A549 (cell line): ENCODE data around the gene BANF1. TPM values are rescaled to one million over a fixed set of nuclear protein-coding genes. Genes with fewer than 3 reads are reported as not detected.
A peak's percentile ranks its signal among the peaks of the same experiment; 100 is the strongest.

Experiments used
- ATAC-seq, 2 experiments: fragments of 200-7000 bp in 1 of 2; fragments of >200 bp in 1 of 2; cut with Nextera tagmentation in 1 of 2; cut with Tn5 transposase in 1 of 2; 3 replicates each; pipeline versions ENCODE4 v1.8.0 to v1.9.1; 2018 to 2020; ENCODE audit warnings: mild to moderate bottlenecking in 1 of 2, moderate library complexity in 1 of 2
- CTCF ChIA-PET: fragments of 300-600 bp; sonication (Branson Sonifier 250); formaldehyde crosslinking; extraction: SDS; loops from one replicate; lab custom pipeline; 2021; ENCODE audit warnings: antibody characterized with exemption, inconsistent platforms; lab: Yijun Ruan, JAX
- POLR2A ChIA-PET: fragments of 350-600 bp; formaldehyde crosslinking; extraction: SDS; loops from one replicate; lab custom pipeline; 2021; ENCODE audit warnings: antibody characterized with exemption, inconsistent platforms; lab: Yijun Ruan, JAX
- DNase-seq, 2 experiments: peaks; one replicate each; pipeline versions ENCODE4 v3.0.0 to v3.0.0-alpha.2; 2011 to 2016; ENCODE audit warnings: low read depth in 1 of 2, low spot score in 1 of 2
- FAIRE-seq: peaks from 2 replicates; lab custom pipeline; 2011; peaks lifted over from hg19 to GRCh38; lab: Jason Lieb, UNC
- H3K27ac ChIP-seq, 2 experiments: fragments of >200 bp; sonication (Bioruptor Twin); formaldehyde crosslinking; 3 replicates each; pipeline ENCODE4 v1.5.1; 2016 to 2017
- H3K4me1 ChIP-seq: fragments of >200 bp; sonication (Bioruptor Twin); formaldehyde crosslinking; 3 replicates; pipeline ENCODE4 v1.6.1; 2016
- H3K4me2 ChIP-seq: fragments of >200 bp; sonication (Bioruptor Twin); formaldehyde crosslinking; 3 replicates; pipeline ENCODE4 v1.6.1; 2016
- H3K4me3 ChIP-seq: fragments of >200 bp; sonication (Bioruptor Twin); formaldehyde crosslinking; 3 replicates; pipeline ENCODE4 v1.5.1; 2016
- H3K9me3 ChIP-seq: fragments of >200 bp; sonication (Bioruptor Twin); formaldehyde crosslinking; 3 replicates; pipeline ENCODE4 v1.6.1; 2016
- CBX2 ChIP-seq: fragments of 200-600 bp; sonication (generic); IDR thresholded peaks from 2 replicates; pipeline ENCODE4 v1.6.1; 2016; ENCODE audit warnings: low read depth, mild to moderate bottlenecking, borderline replicate concordance
- CHD2 ChIP-seq: fragments of 150-350 bp; IDR thresholded peaks from 2 replicates; pipeline ENCODE4 v1.6.1; 2014; ENCODE audit warnings: low read length; ENCODE audit not compliant: partially characterized antibody
- EHF ChIP-seq: fragments of 250-450 bp; sonication (Bioruptor Pico); IDR thresholded peaks from 2 replicates; pipeline ENCODE4 v1.5.0; 2020; ENCODE audit warnings: mild to moderate bottlenecking
- ESRRA ChIP-seq: fragments of 150-350 bp; IDR thresholded peaks from 2 replicates; pipeline ENCODE4 v1.6.1; 2014; ENCODE audit warnings: mild to moderate bottlenecking, low read length, borderline replicate concordance
- HEYL ChIP-seq: fragments of 250-450 bp; sonication (Bioruptor Pico); IDR thresholded peaks from 2 replicates; pipeline ENCODE4 v1.8.0; 2021; ENCODE audit warnings: mild to moderate bottlenecking, moderate library complexity
- KDM5A ChIP-seq: fragments of 200-600 bp; sonication (generic); IDR thresholded peaks from 2 replicates; pipeline ENCODE4 v1.6.1; 2016; ENCODE audit warnings: antibody characterized with exemption, mild to moderate bottlenecking
- MYC ChIP-seq: IDR thresholded peaks from 2 replicates; pipeline ENCODE4 v1.6.1; 2012; ENCODE audit warnings: mild to moderate bottlenecking, inconsistent platforms, low read length, improper control_type of control experiment, borderline replicate concordance
- NR3C1 ChIP-seq: fragments of >200 bp; sonication (Bioruptor Twin); formaldehyde crosslinking; IDR thresholded peaks from 3 replicates; pipeline ENCODE4 v1.6.1; 2017
- RFX5 ChIP-seq: fragments of 450-650 bp; IDR thresholded peaks from 2 replicates; pipeline ENCODE4 v1.7.1; 2014; ENCODE audit warnings: antibody characterized with exemption, mild to moderate bottlenecking, moderate library complexity
- SREBF2 ChIP-seq: fragments of 450-650 bp; IDR thresholded peaks from 2 replicates; pipeline ENCODE4 v1.6.1; 2014; ENCODE audit warnings: mild to moderate bottlenecking, moderate library complexity
- TFCP2L1 ChIP-seq: fragments of 250-450 bp; sonication (Bioruptor Pico); IDR thresholded peaks from 2 replicates; pipeline ENCODE4 v1.5.0; 2021; ENCODE audit warnings: mild to moderate bottlenecking
- ZC3H11A ChIP-seq: fragments of 450-650 bp; IDR thresholded peaks from 2 replicates; pipeline ENCODE4 v1.6.1; 2014; ENCODE audit warnings: antibody characterized with exemption, mild to moderate bottlenecking
- ZSCAN20 ChIP-seq: fragments of 250-450 bp; sonication (Bioruptor Pico); IDR thresholded peaks from 2 replicates; pipeline ENCODE4 v1.8.0; 2022; ENCODE audit warnings: mild to moderate bottlenecking, moderate library complexity
- WGBS: methylation state at CpG from one replicate; pipeline ENCODE4 v1.1.6; 2017; ENCODE audit errors: missing lambda C conversion rate; 5-methylcytosine and 5-hydroxymethylcytosine counted together
- polyA plus RNA-seq, 4 experiments: library from polyadenylated mRNA; depleted of rRNA in 3 of 4; stranded (reverse); fragments of >200 nt; fragmentation: RNase III in 1 of 4; extraction: RNeasy Plus Mini Kit Qiagen cat#74134 plus additional on column Dnase treatment in 1 of 4; gene quantifications; 2 replicates in 3 of 4; 3 replicates in 1 of 4; pipeline ENCODE4 v1.2.3, GENCODE V29; 2011 to 2017
- TF ChIP-seq, protein P1 (sequence below): fragments of 200-600 bp; sonication (generic); IDR thresholded peaks from 2 replicates; pipeline ENCODE4 v1.6.1; 2016; ENCODE audit warnings: antibody characterized with exemption, mild to moderate bottlenecking, moderate library complexity
- TF ChIP-seq, protein P2 (sequence below): IDR thresholded peaks from 2 replicates; pipeline ENCODE4 v1.6.1; 2012; ENCODE audit warnings: low read depth, borderline replicate concordance
- TF ChIP-seq, protein P3 (sequence below): fragments of 250-450 bp; sonication (Bioruptor Pico); IDR thresholded peaks from 2 replicates; pipeline ENCODE4 v1.5.0; 2020; ENCODE audit warnings: low read depth, mild to moderate bottlenecking, moderate library complexity
- TF ChIP-seq, protein P4 (sequence below): IDR thresholded peaks from 2 replicates; pipeline ENCODE4 v1.6.1; 2012

The BANF1 gene
- polyA plus RNA-seq, 2 of the 4 experiments (the other 2 are of a cell fraction): 309 to 399 TPM

DNA sequence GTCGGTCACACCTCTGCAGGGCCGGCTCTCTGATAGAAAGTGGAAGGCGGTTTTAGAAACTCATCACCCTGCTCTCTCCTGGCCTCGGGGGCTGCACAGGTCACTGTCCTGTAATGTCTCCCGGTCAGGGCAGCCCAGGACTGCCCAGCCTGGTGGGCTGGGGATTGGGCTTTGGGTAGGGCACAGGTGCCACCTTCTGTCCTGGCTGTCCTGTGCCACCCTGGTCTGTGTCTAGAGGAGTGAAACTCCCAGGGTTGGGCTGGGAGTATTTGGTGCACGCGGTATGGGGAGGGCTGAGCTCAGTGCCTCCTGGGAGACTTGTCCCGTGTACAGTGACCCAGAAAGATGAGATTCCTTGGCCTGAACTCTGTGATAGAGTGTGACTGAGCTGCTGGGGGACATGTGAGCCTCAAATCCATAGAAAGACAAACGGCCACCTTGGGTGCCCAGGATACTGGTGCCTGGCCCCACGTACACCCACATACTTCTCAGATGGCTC lies 23.0 kb upstream of the BANF1 start (continued):
- TF ChIP-seq, protein P1, sequence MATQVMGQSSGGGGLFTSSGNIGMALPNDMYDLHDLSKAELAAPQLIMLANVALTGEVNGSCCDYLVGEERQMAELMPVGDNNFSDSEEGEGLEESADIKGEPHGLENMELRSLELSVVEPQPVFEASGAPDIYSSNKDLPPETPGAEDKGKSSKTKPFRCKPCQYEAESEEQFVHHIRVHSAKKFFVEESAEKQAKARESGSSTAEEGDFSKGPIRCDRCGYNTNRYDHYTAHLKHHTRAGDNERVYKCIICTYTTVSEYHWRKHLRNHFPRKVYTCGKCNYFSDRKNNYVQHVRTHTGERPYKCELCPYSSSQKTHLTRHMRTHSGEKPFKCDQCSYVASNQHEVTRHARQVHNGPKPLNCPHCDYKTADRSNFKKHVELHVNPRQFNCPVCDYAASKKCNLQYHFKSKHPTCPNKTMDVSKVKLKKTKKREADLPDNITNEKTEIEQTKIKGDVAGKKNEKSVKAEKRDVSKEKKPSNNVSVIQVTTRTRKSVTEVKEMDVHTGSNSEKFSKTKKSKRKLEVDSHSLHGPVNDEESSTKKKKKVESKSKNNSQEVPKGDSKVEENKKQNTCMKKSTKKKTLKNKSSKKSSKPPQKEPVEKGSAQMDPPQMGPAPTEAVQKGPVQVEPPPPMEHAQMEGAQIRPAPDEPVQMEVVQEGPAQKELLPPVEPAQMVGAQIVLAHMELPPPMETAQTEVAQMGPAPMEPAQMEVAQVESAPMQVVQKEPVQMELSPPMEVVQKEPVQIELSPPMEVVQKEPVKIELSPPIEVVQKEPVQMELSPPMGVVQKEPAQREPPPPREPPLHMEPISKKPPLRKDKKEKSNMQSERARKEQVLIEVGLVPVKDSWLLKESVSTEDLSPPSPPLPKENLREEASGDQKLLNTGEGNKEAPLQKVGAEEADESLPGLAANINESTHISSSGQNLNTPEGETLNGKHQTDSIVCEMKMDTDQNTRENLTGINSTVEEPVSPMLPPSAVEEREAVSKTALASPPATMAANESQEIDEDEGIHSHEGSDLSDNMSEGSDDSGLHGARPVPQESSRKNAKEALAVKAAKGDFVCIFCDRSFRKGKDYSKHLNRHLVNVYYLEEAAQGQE: no peak
- TF ChIP-seq CHD2 (no peak), TFCP2L1 (CRISPR knock-in tag) (no peak), ESRRA (no peak), RFX5 (no peak), CBX2 (no peak), NR3C1 (no peak), ZC3H11A (no peak), ZSCAN20 (CRISPR knock-in tag) (no peak), MYC (no peak), EHF (no peak), HEYL (CRISPR knock-in tag) (no peak)
- TF ChIP-seq, protein P2, sequence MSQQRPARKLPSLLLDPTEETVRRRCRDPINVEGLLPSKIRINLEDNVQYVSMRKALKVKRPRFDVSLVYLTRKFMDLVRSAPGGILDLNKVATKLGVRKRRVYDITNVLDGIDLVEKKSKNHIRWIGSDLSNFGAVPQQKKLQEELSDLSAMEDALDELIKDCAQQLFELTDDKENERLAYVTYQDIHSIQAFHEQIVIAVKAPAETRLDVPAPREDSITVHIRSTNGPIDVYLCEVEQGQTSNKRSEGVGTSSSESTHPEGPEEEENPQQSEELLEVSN: no peak

DNA sequence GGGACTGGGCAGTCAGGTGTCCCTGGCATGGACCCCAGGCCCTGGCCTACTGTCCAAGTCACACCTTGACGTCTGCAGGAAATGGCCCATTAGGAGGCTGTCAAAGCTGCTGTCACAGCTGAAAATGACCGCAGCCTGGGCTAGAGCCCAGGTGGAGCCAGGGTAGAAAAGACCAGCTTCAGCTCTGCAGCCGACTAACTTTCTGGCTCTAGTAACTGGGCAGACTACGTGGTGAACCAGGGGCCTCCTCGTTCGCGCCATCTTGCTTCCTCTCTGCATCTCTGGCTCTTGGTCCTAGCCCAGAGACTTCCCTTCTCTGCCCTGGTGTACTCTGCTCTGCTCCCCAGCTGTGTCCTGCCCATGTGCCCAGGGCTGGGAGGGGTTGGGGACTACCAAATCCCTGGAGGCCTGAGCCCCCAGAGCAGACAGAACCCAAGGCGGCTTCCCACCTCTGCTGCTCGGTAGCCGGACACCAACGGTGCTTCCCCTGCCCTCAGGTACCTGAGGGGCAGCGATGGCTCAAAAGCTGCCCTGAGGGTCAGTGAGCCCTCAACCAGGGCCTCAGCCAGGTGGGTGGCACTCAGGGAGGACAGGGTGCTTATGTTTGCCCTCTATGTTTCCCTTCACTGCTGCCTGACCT lies 21.1 kb upstream of the BANF1 start:
- CTCF ChIA-PET: interaction anchor here (0.7 to 11.8 kb wide), 3 partner anchors 93 to 287 kb away, joined by 3 to 163 read pairs (median 3); partner anchors contain the start of genes CCDC85B and FIBP
- ATAC-seq (peak; percentile 3 to 7; a peak in 3 of 6 replicates), FAIRE-seq (no peak), DNase-seq (no peak)
- H3K4me1 ChIP-seq: no peaks in the 10 kb centered on the region
- 92% methylated on average over 10 of the region's 12 CpGs for WGBS
- no peak overlapping the region for H3K4me2 ChIP-seq
- no peaks in the 10 kb centered on the region for H3K9me3 ChIP-seq
- TF ChIP-seq SREBF2 (no peak), CHD2 (no peak), KDM5A (no peak), TFCP2L1 (CRISPR knock-in tag) (no peak)
- TF ChIP-seq, protein P3, sequence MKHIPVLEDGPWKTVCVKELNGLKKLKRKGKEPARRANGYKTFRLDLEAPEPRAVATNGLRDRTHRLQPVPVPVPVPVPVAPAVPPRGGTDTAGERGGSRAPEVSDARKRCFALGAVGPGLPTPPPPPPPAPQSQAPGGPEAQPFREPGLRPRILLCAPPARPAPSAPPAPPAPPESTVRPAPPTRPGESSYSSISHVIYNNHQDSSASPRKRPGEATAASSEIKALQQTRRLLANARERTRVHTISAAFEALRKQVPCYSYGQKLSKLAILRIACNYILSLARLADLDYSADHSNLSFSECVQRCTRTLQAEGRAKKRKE (CRISPR knock-in tag): no peak
- TF ChIP-seq, protein P4, sequence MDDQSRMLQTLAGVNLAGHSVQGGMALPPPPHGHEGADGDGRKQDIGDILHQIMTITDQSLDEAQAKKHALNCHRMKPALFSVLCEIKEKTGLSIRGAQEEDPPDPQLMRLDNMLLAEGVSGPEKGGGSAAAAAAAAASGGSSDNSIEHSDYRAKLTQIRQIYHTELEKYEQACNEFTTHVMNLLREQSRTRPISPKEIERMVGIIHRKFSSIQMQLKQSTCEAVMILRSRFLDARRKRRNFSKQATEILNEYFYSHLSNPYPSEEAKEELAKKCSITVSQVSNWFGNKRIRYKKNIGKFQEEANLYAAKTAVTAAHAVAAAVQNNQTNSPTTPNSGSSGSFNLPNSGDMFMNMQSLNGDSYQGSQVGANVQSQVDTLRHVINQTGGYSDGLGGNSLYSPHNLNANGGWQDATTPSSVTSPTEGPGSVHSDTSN: 0 out of 2 replicates have a peak, but pooled peaks have one; percentile 8
- POLR2A ChIA-PET: no interaction called here
- no peak overlapping the region for H3K27ac ChIP-seq
- H3K4me3 ChIP-seq: no peak overlapping the region
